Activated gamma-delta T cell treated with Interleukin-2 at 50 U/mL for 16 hours (primary cell): ENCODE measurements around the gene ARPC4.
"Not testable (repeated sequence)": the region's sequence is repeated elsewhere in the genome, so short reads cannot be mapped to it uniquely, and the experiment has no call there.

ENCODE experiments used
- DNase-seq: peaks from one replicate; pipeline ENCODE4 v3.0.0-alpha.2; 2020

ARPC4 gene

GRCh38 chr3:9825451-9826040, 32.7 kb downstream of the ARPC4 start:
- DNase-seq, result no peak

- no peak for DNase-seq
These were observed 34.1 kb downstream of the ARPC4 start for GRCh38 chr3:9826815-9827573.

DNA sequence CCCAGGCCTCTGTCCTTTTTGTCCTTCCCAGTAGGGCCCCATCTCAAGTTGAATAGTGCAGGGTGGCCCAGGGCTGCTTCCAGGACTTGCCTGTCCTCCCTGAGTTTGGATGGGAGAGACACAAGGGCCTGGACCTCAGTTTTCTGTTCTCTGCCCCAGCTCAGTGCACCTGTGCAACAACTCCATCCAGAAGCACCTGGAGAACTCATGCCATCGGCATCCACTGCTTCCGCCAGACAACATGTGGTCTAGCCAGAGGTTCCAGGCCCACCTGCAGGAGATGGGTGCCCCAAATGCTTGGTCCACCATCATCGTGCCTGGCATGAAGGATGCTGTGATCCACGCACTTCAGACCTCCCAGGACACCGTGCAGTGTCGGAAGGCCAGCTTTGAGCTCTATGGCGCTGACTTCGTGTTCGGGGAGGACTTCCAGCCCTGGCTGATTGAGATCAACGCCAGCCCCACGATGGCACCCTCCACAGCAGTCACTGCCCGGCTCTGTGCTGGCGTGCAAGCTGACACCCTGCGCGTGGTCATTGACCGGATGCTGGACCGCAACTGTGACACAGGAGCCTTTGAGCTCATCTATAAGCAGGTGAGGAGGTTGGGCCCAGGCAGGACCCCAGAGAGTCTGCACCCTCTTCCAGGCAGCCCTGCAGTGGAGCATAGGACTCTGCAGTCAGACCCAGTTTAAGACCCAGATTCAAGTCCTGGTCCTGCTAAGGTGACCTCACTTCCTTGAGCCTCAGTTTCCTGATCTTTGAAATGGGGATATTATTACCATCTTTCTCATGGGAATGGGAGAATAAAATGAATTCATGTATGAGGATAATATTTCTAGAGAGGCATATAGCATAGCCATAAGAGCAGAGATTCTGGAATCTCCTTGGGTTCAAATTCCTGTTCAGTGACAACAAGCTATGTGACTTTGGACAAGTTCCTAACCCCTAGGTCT, 36.2 kb downstream of the ARPC4 start:
- no peak for DNase-seq

- no peak for DNase-seq
These were observed 38.4 kb downstream of the ARPC4 start for GRCh38 chr3:9831253-9831652.

DNA sequence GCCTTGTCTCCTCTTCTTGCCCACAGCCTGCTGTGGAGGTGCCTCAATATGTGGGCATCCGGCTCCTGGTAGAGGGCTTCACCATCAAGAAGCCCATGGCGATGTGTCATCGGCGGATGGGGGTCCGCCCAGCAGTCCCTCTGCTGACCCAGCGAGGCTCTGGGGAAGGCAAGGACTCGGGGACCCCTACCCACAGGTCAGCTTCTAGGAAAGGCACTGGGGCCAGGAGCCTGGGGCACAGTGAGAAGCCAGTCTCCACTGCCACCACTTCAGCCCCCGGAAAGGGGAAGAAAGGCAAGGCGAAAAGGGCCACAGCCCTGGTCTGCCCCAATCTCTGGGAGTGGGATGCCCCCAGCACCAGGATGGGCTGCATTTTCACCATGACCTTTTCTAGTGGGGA, 40.2 kb downstream of the ARPC4 start:
- DNase-seq, result no peak

DNA sequence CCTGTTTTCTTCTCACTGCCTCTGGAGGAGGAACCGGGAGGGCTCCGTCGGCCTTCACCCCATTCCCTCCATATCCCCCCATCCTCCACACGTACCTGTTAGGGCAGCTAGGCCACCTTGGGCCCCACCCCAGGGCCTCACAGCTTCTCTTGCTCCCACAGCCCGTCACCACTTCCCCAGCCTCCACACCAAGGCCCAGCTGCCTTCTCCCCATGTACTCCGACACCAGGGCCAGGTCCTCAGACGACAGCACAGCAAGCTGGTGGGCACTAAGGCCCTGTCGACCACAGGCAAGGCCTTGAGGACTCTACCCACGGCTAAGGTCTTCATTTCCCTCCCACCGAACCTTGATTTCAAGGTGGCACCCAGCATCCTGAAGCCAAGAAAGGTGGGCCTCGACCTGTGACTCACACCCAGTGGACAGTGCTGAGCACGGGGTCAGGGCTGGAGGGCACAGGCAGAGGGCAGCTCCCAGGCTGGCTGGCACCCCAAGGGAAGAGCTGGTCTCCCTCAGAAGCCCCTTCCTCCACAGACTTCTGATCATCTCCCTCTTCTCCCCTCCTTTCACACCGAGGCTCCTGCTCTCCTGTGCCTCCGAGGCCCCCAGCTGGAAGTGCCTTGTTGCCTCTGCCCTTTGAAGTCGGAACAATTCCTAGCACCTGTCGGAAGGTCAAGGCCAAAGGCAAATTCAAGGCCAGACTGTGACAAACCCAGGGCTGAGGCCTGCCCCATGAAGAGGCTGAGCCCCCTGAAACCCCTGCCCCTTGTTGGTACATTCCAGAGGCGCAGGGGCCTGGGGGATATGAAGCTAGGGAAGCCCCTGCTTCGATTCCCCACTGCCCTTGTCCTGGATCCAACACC, 41.9 kb downstream of the ARPC4 start:
- DNase-seq, result no peak

DNA sequence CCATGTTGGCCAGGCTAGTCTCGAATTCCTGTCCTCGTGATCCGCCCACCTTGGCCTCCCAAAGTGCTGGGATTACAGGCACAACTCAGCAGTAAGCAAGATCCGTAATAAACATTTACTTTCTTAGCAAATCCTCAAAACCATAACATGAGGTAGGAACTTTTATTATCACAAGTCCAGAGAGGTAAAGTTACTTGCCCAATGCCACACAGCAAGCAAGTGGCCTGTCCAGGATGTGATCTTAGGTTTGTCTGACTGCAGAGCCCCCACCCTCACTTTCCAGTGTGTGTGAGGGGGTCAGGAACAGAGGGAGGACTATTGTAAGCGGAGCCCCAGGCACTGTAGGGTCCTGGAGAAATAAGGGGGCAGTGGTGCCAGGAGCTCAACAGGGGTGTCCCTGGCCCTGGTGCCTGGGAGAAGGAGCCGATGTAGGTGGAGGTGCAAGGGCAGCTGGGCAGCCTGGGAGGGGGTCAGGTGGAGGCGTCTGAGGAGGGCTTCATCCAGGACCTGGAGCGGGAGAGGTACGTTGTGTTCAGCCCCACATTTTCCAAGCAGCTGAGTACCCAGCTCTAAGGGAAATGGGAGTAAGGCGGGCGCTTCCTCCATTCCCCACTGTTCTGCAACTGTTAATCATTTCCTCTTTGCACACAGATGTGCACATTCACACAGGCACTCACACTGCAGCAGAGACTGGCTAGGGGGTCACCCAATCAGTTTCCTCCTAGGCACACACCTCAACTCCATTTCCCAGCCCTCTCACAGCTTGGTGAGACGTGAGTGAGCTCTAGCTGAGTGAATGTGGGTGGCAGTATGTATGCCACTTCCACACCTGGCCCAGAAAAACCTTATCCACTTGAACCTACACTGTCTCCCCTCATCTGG, 45.1 kb downstream of the ARPC4 start:
- no peak for DNase-seq

GRCh38 chr3:9838856-9839255, 46.0 kb downstream of the ARPC4 start:
- no peak for DNase-seq

- no peak for DNase-seq
These were observed 48.1 kb downstream of the ARPC4 start for GRCh38 chr3:9841015-9841414.

- peak; percentile 97 for DNase-seq
These were observed 51.0 kb downstream of the ARPC4 start, which contains the start of gene RPUSD3 for GRCh38 chr3:9843715-9844438. TSS of gene RPUSD3 (minus strand) at chr3:9844008. CDS start at chr3:9843990, 18 bp downstream.

DNA sequence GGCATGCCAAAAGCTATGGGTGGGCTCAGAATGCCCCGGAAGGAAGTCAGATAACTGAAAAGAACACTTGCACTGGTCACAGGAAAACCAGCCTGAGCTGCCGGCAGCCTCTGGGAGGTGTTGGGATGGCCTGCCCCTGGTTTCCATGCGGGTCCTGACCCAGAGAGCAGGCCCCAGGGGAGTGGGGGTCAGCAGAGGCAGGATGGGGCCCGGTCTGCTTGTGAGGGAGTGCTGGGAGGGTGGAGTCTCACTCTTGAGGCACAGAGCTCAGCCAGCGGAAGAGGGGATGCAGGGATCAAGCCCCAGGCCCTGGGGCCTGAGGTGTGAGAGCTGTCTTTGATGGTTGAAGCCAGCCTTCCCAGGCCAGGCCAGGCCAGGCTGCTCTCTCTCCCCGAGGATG, 53.3 kb downstream of the ARPC4 start:
- DNase-seq, result no peak

DNA sequence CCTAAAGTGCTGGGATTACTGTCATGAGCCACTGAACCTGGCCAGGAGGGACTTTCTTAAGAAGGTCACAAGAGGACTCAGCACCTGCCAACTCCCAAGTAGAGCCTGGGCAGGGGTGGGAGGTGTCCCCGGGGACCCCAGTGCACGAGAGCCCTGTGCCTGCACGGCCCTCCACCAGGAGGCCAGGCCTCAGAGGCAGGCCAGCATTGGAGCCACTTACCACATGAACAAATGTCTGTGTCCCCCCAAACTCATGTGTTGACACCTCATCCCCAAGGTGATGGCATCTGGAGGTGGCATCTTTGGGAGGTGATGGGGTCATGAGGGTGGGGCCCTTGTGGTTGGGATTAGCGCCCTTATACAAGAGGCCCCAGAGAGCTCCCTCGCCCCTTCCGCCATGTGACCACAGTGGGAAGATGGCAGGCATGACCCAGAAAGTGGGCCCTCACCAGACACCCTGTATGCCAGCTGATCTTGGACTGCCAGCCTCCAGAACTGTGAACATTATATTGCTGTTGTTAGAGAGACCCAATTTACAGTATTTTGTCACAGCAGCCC, 54.1 kb downstream of the ARPC4 start:
- DNase-seq, result no peak

DNA sequence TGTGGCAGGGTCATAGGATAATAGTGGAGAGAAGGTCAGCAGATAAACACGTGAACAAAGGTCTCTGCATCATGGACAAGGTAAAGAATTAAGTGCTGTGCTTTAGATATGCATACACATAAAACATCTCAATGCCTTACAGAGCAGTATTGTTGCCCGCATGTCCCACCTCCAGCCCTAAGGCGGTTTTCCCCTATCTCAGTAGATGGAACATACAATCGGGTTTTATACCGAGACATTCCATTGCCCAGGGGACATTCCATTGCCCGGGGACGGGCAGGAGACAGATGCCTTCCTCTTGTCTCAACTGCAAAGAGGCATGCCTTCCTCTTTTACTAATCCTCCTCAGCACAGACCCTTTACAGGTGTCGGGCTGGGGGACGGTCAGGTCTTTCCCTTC, 55.0 kb downstream of the ARPC4 start:
- DNase-seq, result not testable (repeated sequence)

GRCh38 chr3:9848860-9849259, 56.0 kb downstream of the ARPC4 start:
- DNase-seq, result not testable (repeated sequence)

GRCh38 chr3:9851383-9851782, 58.5 kb downstream of the ARPC4 start:
- not testable (repeated sequence) for DNase-seq

- not testable (repeated sequence) for DNase-seq
These were observed 59.0 kb downstream of the ARPC4 start for GRCh38 chr3:9851926-9852325.

DNA sequence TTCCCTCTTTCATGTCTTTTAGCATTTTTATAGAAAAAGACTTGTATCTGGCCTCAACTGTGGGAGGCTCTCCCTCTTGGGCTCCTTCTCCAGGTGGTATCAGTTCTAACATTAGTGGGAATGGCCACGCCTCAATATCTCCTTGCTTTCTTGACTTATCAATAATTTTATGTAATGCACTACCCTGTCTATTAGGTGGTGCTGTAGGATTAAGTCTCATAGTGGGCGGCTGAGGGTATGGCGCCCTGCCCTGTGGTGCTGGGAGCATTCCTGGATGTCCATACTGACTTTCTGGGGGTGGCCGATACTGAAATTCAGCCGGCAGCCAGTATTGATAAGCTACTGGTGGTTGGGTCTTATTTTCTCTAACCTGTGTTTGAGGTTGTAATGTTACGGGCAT, 59.6 kb downstream of the ARPC4 start:
- no peak for DNase-seq

DNA sequence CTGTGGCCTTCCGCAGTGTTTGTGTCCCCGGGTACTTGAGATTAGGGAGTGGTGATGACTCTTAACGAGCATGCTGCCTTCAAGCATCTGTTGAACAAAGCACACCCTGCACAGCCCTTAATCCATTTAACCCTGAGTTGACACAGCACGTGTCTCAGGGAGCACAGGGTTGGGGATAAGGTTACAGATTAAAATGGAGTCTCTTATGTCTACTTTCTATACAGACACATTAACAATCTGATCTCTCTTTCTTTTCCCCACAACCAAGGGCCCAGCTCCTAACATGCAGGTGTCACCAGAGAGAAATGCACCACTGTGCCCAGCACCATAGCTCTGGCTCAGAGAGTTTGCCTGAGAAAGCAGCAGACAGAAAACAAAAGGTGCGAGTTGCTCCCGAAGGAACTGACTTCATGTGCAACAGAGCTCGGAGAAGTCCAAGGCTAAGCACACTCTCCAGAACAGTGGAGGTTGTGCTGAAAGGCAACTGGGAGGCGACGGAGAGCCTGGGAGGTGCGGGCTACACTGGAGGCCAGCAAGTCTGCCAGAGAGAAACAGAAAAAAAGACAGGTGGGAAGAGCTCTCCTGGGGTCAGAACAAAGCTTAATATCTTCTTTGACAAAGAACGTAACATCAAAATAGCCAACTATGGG, 61.5 kb downstream of the ARPC4 start:
- DNase-seq, result not testable (repeated sequence)

DNA sequence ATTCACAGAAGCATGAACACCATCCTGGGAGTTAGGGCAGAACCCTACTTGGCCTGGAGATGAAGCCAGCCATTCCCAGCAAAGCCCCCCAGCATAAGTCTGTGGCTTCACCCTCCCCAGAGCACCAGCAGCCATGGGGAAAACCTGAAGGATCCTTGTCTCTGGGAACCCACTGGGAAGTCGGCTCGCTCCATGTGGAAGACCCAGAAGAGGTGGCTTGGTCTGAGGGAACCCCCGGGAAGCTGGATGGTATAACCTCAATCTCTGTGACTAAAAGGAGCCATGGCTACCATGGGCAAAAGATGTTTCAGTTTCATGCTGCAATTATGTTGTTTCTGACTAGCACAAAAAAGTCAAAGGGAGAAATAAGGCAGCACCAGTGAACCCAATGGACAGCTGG, 62.7 kb downstream of the ARPC4 start:
- no peak for DNase-seq
